ENCODE measurements around the gene TP63. TPM values are rescaled to one million over a fixed set of nuclear protein-coding genes. Genes with fewer than 3 reads are reported as not detected.

Gene TP63
- total and polyA plus RNA-seq, 12 donors, result 0.11 to 0.84 (median 0.16) TPM; not detected in 1

- Histone ChIP-seq H3K27me3 (no peaks in the 10 kb centered on the region), H3K4me3 (no peak overlapping the region), H3K9me3 (replicated peaks in 1 of 3) (no peaks in the 10 kb centered on the region), H3K36me3 (replicated peaks in 1 of 2) (no peaks in the 10 kb centered on the region), H3K27ac (no peak overlapping the region), H3K4me1 (replicated peaks in 1 of 2) (no peaks in the 10 kb centered on the region)
- DNase-seq, result no peak
- TF ChIP-seq POLR2A (IDR thresholded peaks at IDR 0.05) (no peak), CTCF (IDR thresholded peaks at IDR 0.05) (no peak)
- 92 to 94% (median 93%) methylated on average over 3 to 6 of the region's 6 CpGs for WGBS, 4 donors
- intact Hi-C loops (cut with DNase I), result no loop called here
These were observed 127.0 kb downstream of the TP63 start for GRCh38 chr3:189758186-189758585.

GRCh38 chr3:189766416-189766815, 135.2 kb downstream of the TP63 start:
- Histone ChIP-seq H3K27me3 (no peaks in the 10 kb centered on the region), H3K27ac (no peak overlapping the region), H3K36me3 (replicated peaks in 1 of 2) (no peaks in the 10 kb centered on the region), H3K9me3 (replicated peaks in 1 of 3) (no peaks in the 10 kb centered on the region), H3K4me1 (replicated peaks in 1 of 2) (no peaks in the 10 kb centered on the region), H3K4me3 (no peak overlapping the region)
- TF ChIP-seq POLR2A (IDR thresholded peaks at IDR 0.05) (no peak), CTCF (IDR thresholded peaks at IDR 0.05) (no peak)
- DNase-seq, result no peak
- intact Hi-C loops (cut with DNase I), result no loop called here
- WGBS, 4 donors, result 58 to 67% (median 63%) methylated on average over 2 of the region's 2 CpGs

- TF ChIP-seq POLR2A (IDR thresholded peaks at IDR 0.05) (no peak), CTCF (IDR thresholded peaks at IDR 0.05) (no peak)
- no peaks in the 10 kb centered on the region for H3K4me1 ChIP-seq (replicated peaks in 1 of 2)
- no peak overlapping the region for H3K27ac ChIP-seq
- H3K9me3 ChIP-seq (replicated peaks in 1 of 3), result no peaks in the 10 kb centered on the region
- 85 to 92% (median 89%) methylated on average over 4 of the region's 4 CpGs for WGBS, 4 donors
- H3K36me3 ChIP-seq (replicated peaks in 1 of 2), result no peaks in the 10 kb centered on the region
- H3K4me3 ChIP-seq, result no peak overlapping the region
- intact Hi-C loops (cut with DNase I), result no loop called here
- no peaks in the 10 kb centered on the region for H3K27me3 ChIP-seq
- no peak for DNase-seq
These were observed 140.8 kb downstream of the TP63 start for GRCh38 chr3:189771842-189772450.

- Histone ChIP-seq H3K27ac (no peak overlapping the region), H3K27me3 (no peaks in the 10 kb centered on the region), H3K9me3 (replicated peaks in 1 of 3) (no peaks in the 10 kb centered on the region), H3K4me3 (no peak overlapping the region), H3K36me3 (replicated peaks in 1 of 2) (no peaks in the 10 kb centered on the region), H3K4me1 (replicated peaks in 1 of 2) (no peaks in the 10 kb centered on the region)
- 27 to 48% (median 40%) methylated on average over 2 of the region's 2 CpGs for WGBS, 4 donors
- DNase-seq, result no peak
- TF ChIP-seq CTCF (IDR thresholded peaks at IDR 0.05) (no peak), POLR2A (IDR thresholded peaks at IDR 0.05) (no peak)
- intact Hi-C loops (cut with DNase I), result no loop called here
These were observed 141.4 kb downstream of the TP63 start for GRCh38 chr3:189772584-189772983.

Measured in adrenal gland (tissue), 12 donors.